Stimulated activated naive CD8-positive, alpha-beta T cell treated with anti-CD3 and anti-CD28 coated beads, Interleukin-15, Interleukin-2, amounts not matched to agents 100 U/mL and 50 U/mL, for 24 hours (primary cell): ENCODE measurements around the gene SORD.

Experiments
- ATAC-seq: fragments of 150-1000 bp; cut with Tn5 transposase; one replicate; pipeline ENCODE4 v1.10.0; 2021
- DNase-seq: peaks from one replicate; pipeline ENCODE4 v3.0.0; 2021

SORD gene

DNA sequence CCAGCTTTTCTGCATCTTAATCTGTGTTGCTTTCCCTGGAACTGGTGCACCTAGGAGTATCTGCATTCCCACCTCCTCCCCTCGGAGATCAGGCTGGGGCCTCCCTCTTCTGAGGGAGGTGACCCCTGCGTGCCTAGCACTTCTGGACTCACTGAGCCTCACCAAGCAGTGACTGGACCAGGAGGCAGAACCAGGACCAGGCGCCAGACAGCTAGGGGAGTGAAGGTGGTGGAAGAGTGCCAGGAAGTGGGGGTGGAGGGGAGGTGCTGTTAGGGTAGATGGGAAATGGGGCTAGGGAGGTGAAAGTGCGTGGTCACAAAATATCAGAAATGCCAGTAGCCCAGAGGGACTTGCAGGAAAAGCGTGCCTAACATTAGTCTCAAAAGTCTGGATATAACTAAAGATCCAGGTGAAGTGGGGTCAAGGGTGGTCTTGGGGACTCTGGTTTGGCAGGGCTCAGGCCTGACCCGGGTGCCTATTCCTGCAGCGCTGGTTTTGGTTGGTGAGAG is 92.4 kb downstream of the SORD start:
- ATAC-seq (no peak), DNase-seq (no peak)

DNA sequence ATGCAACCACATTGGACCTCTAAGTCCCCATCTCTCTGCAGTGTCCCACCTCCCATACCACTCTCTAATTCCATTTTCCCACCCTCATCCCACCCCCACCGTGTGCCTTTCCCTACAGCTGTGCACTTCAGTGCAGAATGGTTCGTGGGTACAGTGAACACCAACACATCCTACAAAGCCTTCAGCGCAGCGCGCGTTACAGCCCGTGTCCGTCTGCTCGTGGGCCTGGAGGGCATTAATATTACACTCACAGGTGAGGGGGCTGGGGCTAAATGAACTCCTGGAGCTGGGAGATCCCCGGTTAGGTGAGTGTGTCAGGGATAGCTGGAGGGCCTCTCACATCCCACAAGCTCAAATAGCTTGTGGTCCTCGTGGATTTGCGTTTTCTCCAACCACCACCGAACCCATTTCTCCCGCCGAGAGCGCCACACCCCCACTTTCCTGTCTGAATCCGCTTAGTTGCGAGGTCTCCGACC is 93.0 kb downstream of the SORD start:
- DNase-seq, result no peak
- ATAC-seq, result no peak

DNA sequence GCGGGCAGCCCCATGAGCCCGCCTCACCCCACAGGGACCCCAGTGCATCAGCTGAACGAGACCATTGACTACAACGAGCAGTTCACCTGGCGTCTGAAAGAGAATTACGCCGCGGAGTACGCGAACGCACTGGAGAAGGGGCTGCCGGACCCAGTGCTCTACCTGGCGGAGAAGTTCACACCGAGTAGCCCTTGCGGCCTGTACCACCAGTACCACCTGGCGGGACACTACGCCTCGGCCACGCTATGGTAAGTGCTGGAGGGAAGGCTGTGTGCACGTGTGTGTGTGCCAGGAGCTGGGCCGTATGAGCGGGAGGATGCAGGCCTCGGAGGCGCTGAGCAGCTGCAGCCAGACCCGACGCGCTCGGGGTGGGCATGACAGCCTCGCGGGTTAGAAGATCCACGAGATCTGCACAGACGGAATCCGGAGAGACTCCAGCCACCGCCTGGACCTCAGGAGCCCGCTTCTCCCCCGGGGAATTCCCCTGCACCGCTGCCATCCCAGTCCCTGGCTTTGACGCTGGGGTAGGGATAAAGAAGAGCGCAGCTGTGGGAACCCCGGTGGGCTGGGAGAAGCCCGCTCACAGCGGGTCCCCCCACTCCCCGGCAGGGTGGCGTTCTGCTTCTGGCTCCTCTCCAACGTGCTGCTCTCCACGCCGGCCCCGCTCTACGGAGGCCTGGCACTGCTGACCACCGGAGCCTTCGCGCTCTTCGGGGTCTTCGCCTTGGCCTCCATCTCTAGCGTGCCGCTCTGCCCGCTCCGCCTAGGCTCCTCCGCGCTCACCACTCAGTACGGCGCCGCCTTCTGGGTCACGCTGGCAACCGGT is 93.7 kb downstream of the SORD start:
- no peak for DNase-seq
- no peak for ATAC-seq

DNA sequence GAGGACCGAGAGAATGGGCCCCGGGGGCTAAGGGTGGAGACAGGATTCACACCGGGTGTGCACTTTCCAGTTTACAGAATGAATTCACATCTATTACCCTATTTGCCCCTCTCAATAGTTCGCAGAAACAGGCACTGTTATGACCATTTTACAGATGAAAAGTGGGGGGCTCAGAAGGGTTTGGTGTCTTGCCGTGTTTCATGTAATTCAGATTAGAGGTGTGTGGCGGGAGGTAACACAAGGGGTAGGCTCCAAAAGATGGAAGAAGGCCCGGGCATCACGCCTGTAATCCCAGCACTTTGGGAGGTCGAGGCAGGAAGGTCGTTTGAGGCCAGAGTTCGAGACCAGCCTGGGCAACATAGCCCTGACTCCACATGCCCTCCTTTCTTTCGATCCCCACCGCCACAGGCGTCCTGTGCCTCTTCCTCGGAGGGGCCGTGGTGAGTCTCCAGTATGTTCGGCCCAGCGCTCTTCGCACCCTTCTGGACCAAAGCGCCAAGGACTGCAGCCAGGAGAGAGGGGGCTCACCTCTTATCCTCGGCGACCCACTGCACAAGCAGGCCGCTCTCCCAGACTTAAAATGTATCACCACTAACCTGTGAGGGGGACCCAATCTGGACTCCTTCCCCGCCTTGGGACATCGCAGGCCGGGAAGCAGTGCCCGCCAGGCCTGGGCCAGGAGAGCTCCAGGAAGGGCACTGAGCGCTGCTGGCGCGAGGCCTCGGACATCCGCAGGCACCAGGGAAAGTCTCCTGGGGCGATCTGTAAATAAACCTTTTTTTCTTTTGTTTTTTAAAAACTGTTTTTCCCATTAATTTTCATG is 94.5 kb downstream of the SORD start:
- DNase-seq (no peak), ATAC-seq (peak; percentile 12)

DNA sequence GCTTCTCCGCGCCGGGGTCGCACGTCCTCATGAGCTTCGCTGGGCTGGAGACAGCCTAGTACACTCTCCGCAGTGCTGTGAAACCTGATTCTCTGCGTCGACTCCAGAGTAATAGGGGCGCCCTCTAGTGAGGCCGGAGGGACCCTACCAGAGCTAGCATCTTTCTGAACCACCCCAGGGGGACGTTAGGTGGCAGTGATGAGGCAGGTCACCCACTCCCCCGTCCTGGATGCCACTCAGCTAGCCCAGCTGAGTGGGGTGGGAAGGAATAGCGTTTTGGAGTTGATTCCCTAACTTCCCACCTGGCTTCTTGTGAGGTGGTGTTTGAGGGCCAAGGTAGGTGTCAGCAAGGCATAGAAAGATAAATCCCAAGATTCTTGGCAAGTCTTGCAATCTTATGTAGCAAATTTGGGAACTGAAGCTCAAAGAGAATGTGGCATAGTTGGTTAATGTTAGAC is 95.2 kb downstream of the SORD start:
- peak; percentile 97 for ATAC-seq
- DNase-seq, result peak; percentile 88

DNA sequence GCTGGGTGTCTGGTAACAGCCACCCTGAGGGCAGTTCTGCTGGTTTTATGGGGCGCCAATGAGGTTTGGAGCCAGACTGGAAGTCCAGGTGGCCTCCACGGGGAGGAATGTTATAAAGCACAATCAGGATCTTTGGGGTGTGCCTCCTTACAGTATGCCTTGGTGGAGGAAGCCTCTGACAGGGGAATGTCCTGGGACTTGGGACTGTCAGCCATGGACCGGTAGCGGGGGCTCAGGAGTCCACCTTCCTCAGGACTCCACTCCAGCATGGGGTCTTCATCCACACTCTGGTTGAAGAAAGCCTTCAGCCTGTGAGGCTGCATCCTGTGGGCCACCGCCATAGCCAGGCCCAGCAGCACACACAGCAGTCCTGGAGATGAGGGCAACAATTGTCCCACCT is 96.0 kb downstream of the SORD start:
- no peak for ATAC-seq
- DNase-seq, result no peak

DNA sequence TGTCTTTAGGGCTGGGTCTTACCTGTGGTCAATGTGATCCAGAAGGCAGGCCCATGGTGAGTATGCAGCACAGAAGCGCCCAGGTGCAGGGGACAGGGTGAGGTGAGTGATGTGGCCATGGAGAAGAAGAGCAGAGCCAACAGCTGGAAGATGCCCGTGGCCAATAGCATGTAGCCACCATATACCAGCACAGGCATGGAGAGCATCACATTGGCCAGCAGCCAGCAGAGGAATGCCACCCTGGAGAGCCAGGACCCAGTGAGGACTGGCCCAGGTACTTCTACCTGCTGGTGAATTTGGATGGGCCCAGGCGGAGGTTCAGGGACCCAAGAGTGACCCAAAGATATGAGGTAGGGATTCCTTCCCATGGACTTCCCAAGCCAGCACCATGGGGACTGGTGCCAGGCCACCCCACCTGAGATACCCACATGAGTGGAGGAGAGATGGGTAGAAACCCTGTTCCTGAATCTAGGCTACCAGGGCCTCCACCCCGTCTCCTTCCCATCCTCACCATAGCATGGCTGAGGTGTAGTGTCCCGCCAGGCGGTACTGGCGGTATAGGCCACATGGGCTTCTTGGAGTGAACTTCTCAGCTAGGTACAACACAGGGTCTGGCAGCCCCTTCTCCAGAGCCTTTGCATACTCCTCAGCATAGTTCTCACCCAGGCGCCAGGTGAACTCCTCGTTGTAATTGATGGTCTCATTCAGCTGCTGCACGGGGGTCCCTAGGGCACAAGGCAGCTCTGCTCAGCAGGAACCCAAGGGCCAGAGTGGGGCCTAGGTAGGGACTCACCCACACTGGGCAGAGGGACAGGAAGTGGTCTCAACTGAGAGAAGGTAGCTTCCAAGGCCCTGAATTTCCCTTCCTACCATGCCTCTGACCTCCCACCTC is 97.3 kb downstream of the SORD start:
- no peak for ATAC-seq
- DNase-seq, result no peak

DNA sequence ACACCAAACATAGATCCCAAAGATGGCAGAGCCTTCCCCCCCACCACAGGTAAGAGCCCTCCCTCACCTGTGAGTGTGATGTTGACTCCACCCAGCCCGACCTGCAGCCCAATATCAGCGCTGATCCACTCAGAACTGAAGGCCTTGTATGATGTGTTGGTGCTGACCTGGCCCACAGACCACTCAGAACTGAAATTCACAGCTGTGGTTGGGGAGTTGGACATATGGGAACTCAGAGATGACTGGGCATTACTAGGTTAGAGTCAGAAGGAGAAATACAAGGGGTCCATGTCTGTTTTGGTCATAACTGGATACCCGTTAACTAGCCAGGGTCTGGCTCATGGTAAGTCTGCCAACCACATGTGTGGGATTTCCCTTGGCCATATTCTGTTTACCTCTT is 98.0 kb downstream of the SORD start:
- no peak for DNase-seq
- no peak for ATAC-seq

DNA sequence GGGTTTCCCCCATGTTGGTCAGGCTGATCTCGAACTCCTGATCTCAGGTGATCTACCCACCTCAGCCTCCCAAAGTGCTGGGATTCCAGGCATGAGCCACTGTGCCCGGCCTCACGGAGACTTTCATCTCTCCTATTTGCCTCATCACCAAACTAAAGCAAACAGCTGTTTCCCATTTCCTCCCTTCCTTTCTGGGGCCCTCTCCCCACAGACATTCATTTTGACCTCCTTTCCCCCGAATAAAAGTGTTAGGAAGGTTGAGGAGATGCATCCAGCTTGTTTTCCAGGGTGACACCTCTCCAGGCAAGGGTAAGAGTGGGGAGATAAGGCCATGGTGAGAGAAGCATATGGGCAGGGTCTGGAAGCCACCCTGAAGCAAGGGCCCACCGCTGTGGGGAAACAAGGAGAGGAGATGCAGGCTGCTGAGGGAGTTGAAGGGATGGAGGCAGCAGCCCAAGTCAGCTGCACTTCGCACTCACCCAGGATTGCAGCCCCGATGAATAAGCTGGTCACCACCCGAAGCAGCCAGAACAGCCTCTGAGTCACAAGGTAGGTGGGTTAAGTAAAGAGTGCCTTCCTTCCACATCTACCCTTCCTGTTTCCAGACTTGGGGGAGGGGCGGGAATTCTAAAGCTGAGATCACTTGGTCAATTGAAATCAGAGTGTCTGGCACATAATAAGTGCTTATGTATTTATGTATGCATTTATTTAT is 98.9 kb downstream of the SORD start:
- ATAC-seq, result no peak
- no peak for DNase-seq

DNA sequence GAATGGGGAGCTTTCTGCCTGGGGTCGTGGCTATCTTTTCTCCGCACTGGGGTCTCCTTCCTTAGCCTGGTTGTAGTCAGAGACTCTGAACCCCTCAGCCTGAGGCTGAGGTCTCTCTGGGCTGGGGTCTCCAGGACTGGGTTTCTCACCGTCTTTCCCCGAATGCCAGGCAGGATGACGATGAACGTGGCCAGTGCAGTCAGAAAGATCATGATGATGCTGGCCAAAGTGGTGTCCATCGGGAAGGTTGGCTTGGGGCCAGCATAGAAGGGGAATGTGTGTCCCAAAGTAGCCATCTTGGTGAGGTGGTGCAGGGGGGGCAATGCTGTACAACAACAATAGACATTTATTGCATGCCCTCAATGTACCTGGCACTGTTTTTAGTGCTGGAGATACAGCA is 99.7 kb downstream of the SORD start:
- ATAC-seq (no peak), DNase-seq (no peak)

DNA sequence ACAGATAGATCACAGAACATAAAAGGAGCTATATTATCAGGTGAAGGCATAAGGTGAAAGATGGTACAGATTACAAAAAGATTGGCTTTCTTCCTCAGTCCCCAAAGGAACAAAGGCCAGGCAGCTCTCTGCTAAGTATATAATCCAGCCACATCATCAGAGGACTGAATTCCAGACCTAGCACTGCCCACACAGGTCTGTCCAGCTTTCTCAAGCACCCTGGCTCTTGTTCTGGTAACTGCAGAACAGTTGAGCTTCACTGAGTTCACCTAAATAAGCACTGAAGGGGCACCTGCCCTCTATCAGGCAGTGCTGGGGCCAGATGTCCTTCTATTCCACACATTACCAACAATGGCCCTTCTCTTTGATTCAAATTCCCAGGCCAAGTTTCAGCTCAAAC is 100.4 kb downstream of the SORD start:
- DNase-seq (no peak), ATAC-seq (no peak)

DNA sequence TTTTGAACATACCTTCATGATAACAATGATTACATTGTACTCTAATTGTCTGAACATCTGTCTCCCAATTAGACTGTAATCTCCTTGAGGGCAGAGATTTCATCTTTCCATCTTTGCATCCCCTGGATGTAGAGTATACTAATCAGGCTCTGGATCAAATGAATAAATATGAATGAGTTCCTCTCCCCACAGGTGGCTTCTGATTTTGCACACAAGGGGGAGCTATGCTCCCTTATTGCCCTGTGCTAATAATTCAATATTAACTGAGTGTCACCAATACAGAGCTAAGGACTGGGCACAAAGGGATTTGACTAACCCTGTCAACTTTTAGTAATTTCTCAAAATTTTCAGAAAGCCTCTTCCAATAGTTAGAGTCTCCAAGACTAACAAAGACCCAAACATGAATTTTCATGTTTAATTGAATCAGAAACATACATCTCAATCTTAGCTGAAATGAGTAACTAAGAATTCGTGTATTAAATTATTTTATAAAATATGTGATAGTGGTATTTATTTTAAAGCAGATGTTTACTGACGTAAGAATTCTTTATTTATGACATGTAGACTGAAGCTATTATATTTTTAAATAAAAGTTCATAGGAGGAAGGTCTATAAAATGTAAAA is 103.7 kb downstream of the SORD start:
- DNase-seq (no peak), ATAC-seq (no peak)
